ENCODE results near the gene MESP2. TPM values are rescaled to one million over a fixed set of nuclear protein-coding genes. Genes with fewer than 3 reads are reported as not detected.
A peak's percentile ranks its signal among the peaks of the same experiment; 100 is the strongest.

The MESP2 gene
- total and polyA plus RNA-seq, 2 of the 13 experiments (the other 11 are each of a cell fraction or from before 2014, with no cell fraction given): not detected

DNA sequence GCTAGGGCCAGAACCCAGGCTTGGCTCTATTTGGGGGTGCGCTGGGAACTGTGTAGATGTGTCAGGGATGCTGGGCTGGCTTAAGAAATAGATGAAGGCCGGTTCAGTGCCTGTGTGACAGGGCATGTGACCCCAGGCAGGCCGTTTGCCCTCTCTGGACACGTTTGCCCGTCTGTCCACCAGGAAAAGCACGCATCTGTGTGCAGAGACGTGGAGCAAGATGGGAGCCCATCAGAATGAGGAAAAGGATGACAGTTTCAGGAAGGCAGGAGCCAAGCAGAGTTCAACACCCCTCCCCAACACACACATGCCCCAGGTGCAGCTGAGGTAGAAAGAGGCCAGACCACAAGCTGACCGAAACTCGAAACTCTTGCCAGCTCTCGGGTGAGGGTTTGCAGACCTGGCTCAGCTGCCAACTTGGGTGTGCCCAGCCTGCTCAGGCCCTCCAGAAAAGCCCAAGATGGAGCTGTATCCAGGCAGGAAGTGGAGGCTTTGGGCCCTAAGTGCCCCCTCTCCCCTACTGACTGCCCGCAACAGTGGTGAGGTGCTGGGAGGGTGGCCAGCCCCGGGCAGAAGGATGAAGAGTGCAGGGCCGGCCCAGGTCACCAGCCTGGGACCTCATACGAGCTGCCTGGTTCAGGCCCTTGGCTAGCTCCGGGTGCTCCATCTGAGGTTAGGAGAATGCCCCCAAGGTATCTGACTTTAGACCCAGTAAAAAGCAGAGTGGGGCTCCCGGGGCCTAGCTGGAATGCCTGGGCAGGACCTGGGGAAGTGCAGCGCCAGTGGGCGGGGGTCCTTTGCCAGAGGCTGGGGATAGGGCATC, 14.9 kb upstream of the MESP2 start (continued):
- TF ChIP-seq, protein P1, sequence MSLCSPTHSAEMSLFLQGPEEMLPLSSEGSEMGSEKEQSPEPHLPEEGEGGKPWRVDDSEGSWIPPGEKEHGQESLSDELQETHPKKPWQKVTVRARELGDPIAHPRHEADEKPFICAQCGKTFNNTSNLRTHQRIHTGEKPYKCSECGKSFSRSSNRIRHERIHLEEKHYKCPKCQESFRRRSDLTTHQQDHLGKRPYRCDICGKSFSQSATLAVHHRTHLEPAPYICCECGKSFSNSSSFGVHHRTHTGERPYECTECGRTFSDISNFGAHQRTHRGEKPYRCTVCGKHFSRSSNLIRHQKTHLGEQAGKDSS (CRISPR knock-in tag; IDR thresholded peaks at IDR 0.05; ENCODE audit: borderline replicate concordance, low read depth): 0 out of 2 replicates have a peak, but pooled peaks have one; percentile 58
- TF ChIP-seq ZFP37 (CRISPR knock-in tag; IDR thresholded peaks at IDR 0.05; ENCODE audit: borderline replicate concordance) (no peak), HNRNPL (IDR thresholded peaks at IDR 0.05; ENCODE audit: low read depth, low read length) (no peak), ZNF331 (CRISPR knock-in tag; IDR thresholded peaks at IDR 0.05) (no peak), ARNTL (CRISPR knock-in tag; IDR thresholded peaks at IDR 0.05) (peak; percentile 39; the same call in 1 of the 2 replicates), GABPA (IDR thresholded peaks at IDR 0.05; ENCODE audit: low read depth, low read length) (no peak), GABPA (CRISPR knock-in tag; IDR thresholded peaks at IDR 0.05; ENCODE audit: low read depth) (no peak), ZNF343 (CRISPR knock-in tag; IDR thresholded peaks at IDR 0.05) (0 out of 2 replicates have a peak, but pooled peaks have one; percentile 55), ZSCAN29 (CRISPR knock-in tag; conservative IDR thresholded peaks at IDR 0.05) (0 out of 2 replicates have a peak, but pooled peaks have one; percentile 77), ZNF274 (CRISPR knock-in tag; IDR thresholded peaks at IDR 0.05) (0 out of 2 replicates have a peak, but pooled peaks have one; percentile 56), ZSCAN12 (CRISPR knock-in tag; IDR thresholded peaks at IDR 0.05) (no peak), PHF21A (CRISPR knock-in tag; IDR thresholded peaks at IDR 0.05) (0 out of 2 replicates have a peak, but pooled peaks have one; percentile 28), ZNF556 (CRISPR knock-in tag; IDR thresholded peaks at IDR 0.05; ENCODE audit: borderline replicate concordance) (peak; percentile 69; the same call in 1 of the 2 replicates), ZNF501 (CRISPR knock-in tag; IDR thresholded peaks at IDR 0.05) (peak; percentile 28; the same call in 1 of the 2 replicates), SP2 (CRISPR knock-in tag; IDR thresholded peaks at IDR 0.05) (no peak), ZNF883 (CRISPR knock-in tag; IDR thresholded peaks at IDR 0.05; ENCODE audit: not compliant biosample characterization) (peak; percentile 22), ZNF121 (CRISPR knock-in tag; IDR thresholded peaks at IDR 0.05) (0 out of 2 replicates have a peak, but pooled peaks have one; percentile 2), ZNF749 (CRISPR knock-in tag; IDR thresholded peaks at IDR 0.05; ENCODE audit: borderline replicate concordance) (no peak), ZNF75D (CRISPR knock-in tag; IDR thresholded peaks at IDR 0.05; ENCODE audit: borderline replicate concordance) (no peak), MEIS1 (CRISPR knock-in tag; IDR thresholded peaks at IDR 0.05; ENCODE audit: borderline replicate concordance) (0 out of 2 replicates have a peak, but pooled peaks have one; percentile 23), PAX8 (CRISPR knock-in tag; IDR thresholded peaks at IDR 0.05; ENCODE audit: borderline replicate concordance) (0 out of 2 replicates have a peak, but pooled peaks have one; percentile 57)
- TF ChIP-seq, protein P2, sequence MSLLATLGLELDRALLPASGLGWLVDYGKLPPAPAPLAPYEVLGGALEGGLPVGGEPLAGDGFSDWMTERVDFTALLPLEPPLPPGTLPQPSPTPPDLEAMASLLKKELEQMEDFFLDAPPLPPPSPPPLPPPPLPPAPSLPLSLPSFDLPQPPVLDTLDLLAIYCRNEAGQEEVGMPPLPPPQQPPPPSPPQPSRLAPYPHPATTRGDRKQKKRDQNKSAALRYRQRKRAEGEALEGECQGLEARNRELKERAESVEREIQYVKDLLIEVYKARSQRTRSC (CRISPR knock-in tag; IDR thresholded peaks at IDR 0.05; ENCODE audit: low read depth): peak; percentile 56; the same call in 1 of the 2 replicates
- TF ChIP-seq, protein P3, sequence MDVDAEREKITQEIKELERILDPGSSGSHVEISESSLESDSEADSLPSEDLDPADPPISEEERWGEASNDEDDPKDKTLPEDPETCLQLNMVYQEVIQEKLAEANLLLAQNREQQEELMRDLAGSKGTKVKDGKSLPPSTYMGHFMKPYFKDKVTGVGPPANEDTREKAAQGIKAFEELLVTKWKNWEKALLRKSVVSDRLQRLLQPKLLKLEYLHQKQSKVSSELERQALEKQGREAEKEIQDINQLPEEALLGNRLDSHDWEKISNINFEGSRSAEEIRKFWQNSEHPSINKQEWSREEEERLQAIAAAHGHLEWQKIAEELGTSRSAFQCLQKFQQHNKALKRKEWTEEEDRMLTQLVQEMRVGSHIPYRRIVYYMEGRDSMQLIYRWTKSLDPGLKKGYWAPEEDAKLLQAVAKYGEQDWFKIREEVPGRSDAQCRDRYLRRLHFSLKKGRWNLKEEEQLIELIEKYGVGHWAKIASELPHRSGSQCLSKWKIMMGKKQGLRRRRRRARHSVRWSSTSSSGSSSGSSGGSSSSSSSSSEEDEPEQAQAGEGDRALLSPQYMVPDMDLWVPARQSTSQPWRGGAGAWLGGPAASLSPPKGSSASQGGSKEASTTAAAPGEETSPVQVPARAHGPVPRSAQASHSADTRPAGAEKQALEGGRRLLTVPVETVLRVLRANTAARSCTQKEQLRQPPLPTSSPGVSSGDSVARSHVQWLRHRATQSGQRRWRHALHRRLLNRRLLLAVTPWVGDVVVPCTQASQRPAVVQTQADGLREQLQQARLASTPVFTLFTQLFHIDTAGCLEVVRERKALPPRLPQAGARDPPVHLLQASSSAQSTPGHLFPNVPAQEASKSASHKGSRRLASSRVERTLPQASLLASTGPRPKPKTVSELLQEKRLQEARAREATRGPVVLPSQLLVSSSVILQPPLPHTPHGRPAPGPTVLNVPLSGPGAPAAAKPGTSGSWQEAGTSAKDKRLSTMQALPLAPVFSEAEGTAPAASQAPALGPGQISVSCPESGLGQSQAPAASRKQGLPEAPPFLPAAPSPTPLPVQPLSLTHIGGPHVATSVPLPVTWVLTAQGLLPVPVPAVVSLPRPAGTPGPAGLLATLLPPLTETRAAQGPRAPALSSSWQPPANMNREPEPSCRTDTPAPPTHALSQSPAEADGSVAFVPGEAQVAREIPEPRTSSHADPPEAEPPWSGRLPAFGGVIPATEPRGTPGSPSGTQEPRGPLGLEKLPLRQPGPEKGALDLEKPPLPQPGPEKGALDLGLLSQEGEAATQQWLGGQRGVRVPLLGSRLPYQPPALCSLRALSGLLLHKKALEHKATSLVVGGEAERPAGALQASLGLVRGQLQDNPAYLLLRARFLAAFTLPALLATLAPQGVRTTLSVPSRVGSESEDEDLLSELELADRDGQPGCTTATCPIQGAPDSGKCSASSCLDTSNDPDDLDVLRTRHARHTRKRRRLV (CRISPR knock-in tag; IDR thresholded peaks at IDR 0.05): no peak
